Liver (tissue), 9 donors: Measurements from ENCODE around the gene ECE1. TPM values are rescaled to one million over a fixed set of nuclear protein-coding genes. Genes with fewer than 3 reads are reported as not detected.
A peak's percentile ranks its signal among the peaks of the same experiment; 100 is the strongest.

Experiments used
- DNase-seq: peaks from one replicate; pipeline ENCODE4 v3.0.0-alpha.2; 2017; ENCODE audit warnings: low spot score
- H3K27ac ChIP-seq, 2 donors: one replicate each; pipeline ENCODE4 v1.7.0; 2013; ENCODE audit warnings: inconsistent platforms in 2 of 2, low read length in 2 of 2, control low read depth in 1 of 2, low read depth in 1 of 2, mild to moderate bottlenecking in 1 of 2
- H3K27me3 ChIP-seq, 4 donors: one replicate each; pipeline versions ENCODE4 v1.6.1 to v1.7.0; 2013; ENCODE audit warnings: low read length in 3 of 4, inconsistent platforms in 1 of 4, mild to moderate bottlenecking in 1 of 4, moderate library complexity in 1 of 4; ENCODE audit not compliant: control insufficient read depth in 4 of 4, insufficient read depth in 4 of 4
- H3K36me3 ChIP-seq, 4 donors: one replicate each; pipeline versions ENCODE4 v1.6.1 to v1.7.0; 2013; ENCODE audit warnings: low read length in 3 of 4, mild to moderate bottlenecking in 3 of 4, low read depth in 1 of 4, moderate library complexity in 1 of 4; ENCODE audit not compliant: control insufficient read depth in 4 of 4, insufficient read depth in 3 of 4
- H3K4me1 ChIP-seq, 4 donors: one replicate each; pipeline versions ENCODE4 v1.6.1 to v1.7.0; 2013; ENCODE audit warnings: low read length in 3 of 4, mild to moderate bottlenecking in 3 of 4, moderate library complexity in 1 of 4; ENCODE audit not compliant: control insufficient read depth in 4 of 4, insufficient read depth in 4 of 4
- H3K4me3 ChIP-seq, 3 donors: one replicate each; pipeline versions ENCODE4 v1.6.1 to v1.7.0; 2013; ENCODE audit warnings: low read length in 3 of 3, control low read depth in 1 of 3, low read depth in 1 of 3, mild to moderate bottlenecking in 1 of 3
- H3K9ac ChIP-seq, 2 donors: one replicate each; pipeline ENCODE4 v1.7.0; 2013; ENCODE audit warnings: low read length in 2 of 2, mild to moderate bottlenecking in 2 of 2, moderate library complexity in 2 of 2, control low read depth in 1 of 2, low read depth in 1 of 2
- H3K9me3 ChIP-seq, 4 donors: one replicate each; pipeline versions ENCODE4 v1.6.1 to v1.7.0; 2013; ENCODE audit warnings: low read length in 3 of 4; ENCODE audit not compliant: control insufficient read depth in 4 of 4
- ATF3 ChIP-seq: IDR thresholded peaks from 2 replicates; pipeline ENCODE4 v1.6.1; 2016; ENCODE audit warnings: antibody characterized with exemption
- CTCF ChIP-seq: fragments of 150-350 bp; IDR thresholded peaks from 2 replicates; pipeline ENCODE4 v1.5.1; 2017; ENCODE audit warnings: improper control_type of control experiment, low read depth, low read length; ENCODE audit not compliant: missing input control
- FOXA1 ChIP-seq: IDR thresholded peaks from 2 replicates; pipeline ENCODE4 v1.6.1; 2016; ENCODE audit warnings: antibody characterized with exemption
- FOXA2 ChIP-seq: IDR thresholded peaks from 2 replicates; pipeline ENCODE4 v1.6.1; 2016; ENCODE audit warnings: antibody characterized with exemption
- GABPA ChIP-seq, 2 donors: IDR thresholded peaks in 1 of 2; conservative IDR thresholded peaks in 1 of 2; 2 replicates each; pipeline ENCODE4 v1.6.1; 2016; ENCODE audit warnings: antibody characterized with exemption in 2 of 2, mild to moderate bottlenecking in 1 of 2, moderate library complexity in 1 of 2
- HNF4A ChIP-seq, 2 donors: conservative IDR thresholded peaks; 2 replicates each; pipeline ENCODE4 v1.6.1; 2016; ENCODE audit warnings: antibody characterized with exemption in 2 of 2, mild to moderate bottlenecking in 2 of 2
- HNF4G ChIP-seq: IDR thresholded peaks from 2 replicates; pipeline ENCODE4 v1.6.1; 2016; ENCODE audit warnings: antibody characterized with exemption
- JUND ChIP-seq, 2 donors: IDR thresholded peaks; 2 replicates each; pipeline ENCODE4 v1.6.1; 2016; ENCODE audit warnings: antibody characterized with exemption in 2 of 2
- NR2F2 ChIP-seq: IDR thresholded peaks from 2 replicates; pipeline ENCODE4 v1.6.1; 2016; ENCODE audit warnings: antibody characterized with exemption
- RAD21 ChIP-seq, 2 donors: IDR thresholded peaks; 2 replicates each; pipeline ENCODE4 v1.6.1; 2016; ENCODE audit warnings: antibody characterized with exemption in 2 of 2, mild to moderate bottlenecking in 2 of 2
- REST ChIP-seq: IDR thresholded peaks from 2 replicates; pipeline ENCODE4 v1.6.1; 2016; ENCODE audit warnings: antibody characterized with exemption, mild to moderate bottlenecking
- RXRA ChIP-seq, 2 donors: IDR thresholded peaks; 2 replicates each; pipeline ENCODE4 v1.6.1; 2017 to 2018; ENCODE audit warnings: antibody characterized with exemption in 2 of 2, mild to moderate bottlenecking in 1 of 2
- SP1 ChIP-seq: IDR thresholded peaks from 2 replicates; pipeline ENCODE4 v1.6.1; 2018; ENCODE audit warnings: antibody characterized with exemption, mild to moderate bottlenecking
- TAF1 ChIP-seq: conservative IDR thresholded peaks from 2 replicates; pipeline ENCODE4 v1.6.1; 2016; ENCODE audit warnings: antibody characterized with exemption, mild to moderate bottlenecking
- YY1 ChIP-seq: IDR thresholded peaks from 2 replicates; pipeline ENCODE4 v1.6.1; 2016; ENCODE audit warnings: antibody characterized with exemption, mild to moderate bottlenecking
- ZBTB33 ChIP-seq: IDR thresholded peaks from 2 replicates; pipeline ENCODE4 v1.6.1; 2016; ENCODE audit warnings: antibody characterized with exemption
- WGBS: extraction: QIAGEN DNeasy Blood & Tissue Kit; methylation state at CpG from one replicate; pipeline ENCODE4 v1.1.7; 2013; 5-methylcytosine and 5-hydroxymethylcytosine counted together
- polyA plus RNA-seq, 2 donors: library from polyadenylated mRNA; stranded (reverse) in 1 of 2; unstranded in 1 of 2; fragments of 200-250 nt in 1 of 2; fragments of >200 nt in 1 of 2; fragmentation: Nextera tagmentation in 1 of 2; extraction: Ambion mirVana in 1 of 2; gene quantifications; one replicate each; pipeline versions ENCODE4 v1.2.1 to v1.2.3, GENCODE V29; 2013 to 2015
- total RNA-seq, 2 donors: library from RNA; depleted of rRNA; stranded (reverse); fragments of >200 nt; gene quantifications; one replicate each; pipeline ENCODE4 v1.2.3, GENCODE V29; 2014
- donor health status: healthy.
- donor health status: healthy.
- donor health status: healthy.
- donor health status: healthy.
- donor health status: healthy.

The ECE1 gene
- total and polyA plus RNA-seq, 4 donors, result 29.3 to 46.4 (median 39.6) TPM

- no peak overlapping the region for H3K9ac ChIP-seq
- TF ChIP-seq SP1, result no peak
- TF ChIP-seq YY1, result no peak
- TF ChIP-seq RXRA (IDR thresholded peaks at IDR 0.05), result no peak
- TF ChIP-seq TAF1, result no peak
- TF ChIP-seq NR2F2, result no peak
- TF ChIP-seq HNF4G, result no peak
- TF ChIP-seq HNF4A (conservative IDR thresholded peaks at IDR 0.05), result no peak
- no peak for TF ChIP-seq ZBTB33
- no peak for TF ChIP-seq REST
- TF ChIP-seq FOXA2, result no peak
- TF ChIP-seq RAD21 (IDR thresholded peaks at IDR 0.05), result no peak
- TF ChIP-seq JUND (IDR thresholded peaks at IDR 0.05), result no peak
- peaks cover 0 to 2% (median 0%) of the 10 kb centered on the region in 4 donors for H3K36me3 ChIP-seq
- no peaks in the 10 kb centered on the region for H3K27me3 ChIP-seq
- H3K4me3 ChIP-seq, result no peak overlapping the region
- no peak overlapping the region for H3K27ac ChIP-seq
- no peaks in the 10 kb centered on the region for H3K9me3 ChIP-seq
- WGBS, result 90% methylated on average over 12 of the region's 12 CpGs
- no peak for DNase-seq
- peaks cover 8 to 31% (median 19%) of the 10 kb centered on the region in 4 donors for H3K4me1 ChIP-seq
These were observed 30.3 kb upstream of the ECE1 start for GRCh38 chr1:21320410-21321108.

- no peak overlapping the region for H3K4me3 ChIP-seq
- 79% methylated on average over 24 of the region's 24 CpGs for WGBS
- H3K9ac ChIP-seq, result no peak overlapping the region
- peaks cover 2 to 24% (median 12%) of the 10 kb centered on the region in 4 donors for H3K4me1 ChIP-seq
- no peak for DNase-seq
- peak overlapping the region; percentile 9 to 17 for H3K27ac ChIP-seq
- no peaks in the 10 kb centered on the region for H3K27me3 ChIP-seq
- H3K36me3 ChIP-seq, result peaks cover 0 to 2% (median 0%) of the 10 kb centered on the region in 4 donors
- H3K9me3 ChIP-seq, result no peaks in the 10 kb centered on the region
- TF ChIP-seq YY1 (no peak), GABPA (IDR thresholded peaks at IDR 0.05 in 1 of 2, conservative IDR thresholded peaks at IDR 0.05 in 1 of 2) (no peak), CTCF (no peak), NR2F2 (no peak), SP1 (no peak), REST (no peak), ATF3 (no peak), RAD21 (IDR thresholded peaks at IDR 0.05) (no peak), FOXA1 (no peak), TAF1 (no peak)
These were observed 29.5 kb upstream of the ECE1 start for GRCh38 chr1:21319447-21320407.
